ENCODE results near the gene FHL2. TPM values are rescaled to one million over a fixed set of nuclear protein-coding genes. Genes with fewer than 3 reads are reported as not detected.

Gene FHL2
- total and polyA plus RNA-seq, 2 of the 13 experiments (the other 11 are each of a cell fraction or from before 2014, with no cell fraction given): 1.9 to 74.8 TPM

GRCh38 chr2:105422801-105423200 lies 23.9 kb upstream of the FHL2 start:
- FAIRE-seq (no peak), DNase-seq (ENCODE audit: low spot score) (no peak), ATAC-seq (no peak)
- no peak overlapping the region for H3K27ac ChIP-seq (ENCODE audit: extremely low read length, insufficient read depth, low read length)
- no peaks in the 10 kb centered on the region for H4K20me1 ChIP-seq (ENCODE audit: insufficient read depth, low read length)
- POLR2A ChIA-PET: no interaction called here
- no peak overlapping the region for H3K4me3 ChIP-seq (replicated peaks in 1 of 3; ENCODE audit: insufficient read depth in 1 of 3, low read depth in 2 of 3, low read length in 3 of 3)
- peaks cover 5 to 19% of the 10 kb centered on the region in 2 experiments; a peak in 4 of 5 replicates for H3K27me3 ChIP-seq (ENCODE audit: control insufficient read depth in 1 of 2, insufficient read depth in 2 of 2, low read length in 2 of 2)
- BruUV-seq (replicated peaks): no TSS peak
- no peaks in the 10 kb centered on the region for H3K79me2 ChIP-seq (ENCODE audit: insufficient read depth, low read length)
- WGBS (ENCODE audit: low lambda C conversion rate): 28% methylated on average over 5 of the region's 5 CpGs
- H3K36me3 ChIP-seq (replicated peaks in 1 of 2; ENCODE audit: control insufficient read depth in 1 of 2, insufficient read depth in 2 of 2, low read length in 2 of 2): no peaks in the 10 kb centered on the region
- in situ Hi-C loops (cut with HindIII; ENCODE audit: extremely low pct_ligation_motif_present, low pct_unique_long_range_greater_than_20kb) (no loop called here), intact Hi-C loops (cut with micrococcal nuclease; ENCODE audit: unreplicated experiment) (no loop called here)
- H3K4me1 ChIP-seq (ENCODE audit: insufficient read depth, low read length): peaks cover 21% of the 10 kb centered on the region
- no peak overlapping the region for H2AFZ ChIP-seq (ENCODE audit: low read length)
- H3K4me2 ChIP-seq (ENCODE audit: low read depth, low read length): no peak overlapping the region
- no peak overlapping the region for H3K9ac ChIP-seq (ENCODE audit: insufficient read depth, low read depth, low read length)
- CTCF ChIA-PET (ENCODE audit: low intra/inter-chr PET ratio, low total read pairs): no interaction called here
- TF ChIP-seq GPN1 (CRISPR knock-in tag; IDR thresholded peaks at IDR 0.05; ENCODE audit: borderline replicate concordance) (no peak), MTERF4 (CRISPR knock-in tag; IDR thresholded peaks at IDR 0.05) (no peak), ZNF468 (CRISPR knock-in tag; IDR thresholded peaks at IDR 0.05) (no peak), PRPF4 (IDR thresholded peaks at IDR 0.05; ENCODE audit: low read depth, low read length, poor library complexity, severe bottlenecking) (no peak), SALL1 (CRISPR knock-in tag; IDR thresholded peaks at IDR 0.05) (no peak), SMARCC2 (IDR thresholded peaks at IDR 0.05) (no peak)
- TF ChIP-seq, protein P1, sequence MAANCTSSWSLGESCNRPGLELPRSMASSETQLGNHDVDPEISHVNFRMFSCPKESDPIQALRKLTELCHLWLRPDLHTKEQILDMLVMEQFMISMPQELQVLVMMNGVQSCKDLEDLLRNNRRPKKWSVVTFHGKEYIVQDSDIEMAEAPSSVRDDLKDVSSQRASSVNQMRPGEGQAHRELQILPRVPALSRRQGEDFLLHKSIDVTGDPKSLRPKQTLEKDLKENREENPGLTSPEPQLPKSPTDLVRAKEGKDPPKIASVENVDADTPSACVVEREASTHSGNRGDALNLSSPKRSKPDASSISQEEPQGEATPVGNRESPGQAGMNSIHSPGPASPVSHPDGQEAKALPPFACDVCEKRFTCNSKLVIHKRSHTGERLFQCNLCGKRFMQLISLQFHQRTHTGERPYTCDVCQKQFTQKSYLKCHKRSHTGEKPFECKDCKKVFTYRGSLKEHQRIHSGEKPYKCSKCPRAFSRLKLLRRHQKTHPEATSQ (CRISPR knock-in tag; IDR thresholded peaks at IDR 0.05; ENCODE audit: borderline replicate concordance): no peak
- TF ChIP-seq, protein P2, sequence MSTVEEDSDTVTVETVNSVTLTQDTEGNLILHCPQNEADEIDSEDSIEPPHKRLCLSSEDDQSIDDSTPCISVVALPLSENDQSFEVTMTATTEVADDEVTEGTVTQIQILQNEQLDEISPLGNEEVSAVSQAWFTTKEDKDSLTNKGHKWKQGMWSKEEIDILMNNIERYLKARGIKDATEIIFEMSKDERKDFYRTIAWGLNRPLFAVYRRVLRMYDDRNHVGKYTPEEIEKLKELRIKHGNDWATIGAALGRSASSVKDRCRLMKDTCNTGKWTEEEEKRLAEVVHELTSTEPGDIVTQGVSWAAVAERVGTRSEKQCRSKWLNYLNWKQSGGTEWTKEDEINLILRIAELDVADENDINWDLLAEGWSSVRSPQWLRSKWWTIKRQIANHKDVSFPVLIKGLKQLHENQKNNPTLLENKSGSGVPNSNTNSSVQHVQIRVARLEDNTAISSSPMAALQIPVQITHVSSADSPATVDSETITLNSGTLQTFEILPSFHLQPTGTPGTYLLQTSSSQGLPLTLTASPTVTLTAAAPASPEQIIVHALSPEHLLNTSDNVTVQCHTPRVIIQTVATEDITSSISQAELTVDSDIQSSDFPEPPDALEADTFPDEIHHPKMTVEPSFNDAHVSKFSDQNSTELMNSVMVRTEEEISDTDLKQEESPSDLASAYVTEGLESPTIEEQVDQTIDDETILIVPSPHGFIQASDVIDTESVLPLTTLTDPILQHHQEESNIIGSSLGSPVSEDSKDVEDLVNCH (CRISPR knock-in tag; IDR thresholded peaks at IDR 0.05): no peak
- no peaks in the 10 kb centered on the region for H3K9me3 ChIP-seq (ENCODE audit: low read length)

Measured in HepG2 (cell line).